Measurements from ENCODE around the gene DLG2. TPM values are rescaled to one million over a fixed set of nuclear protein-coding genes. Genes with fewer than 3 reads are reported as not detected.
"Not testable (repeated sequence)": the region's sequence is repeated elsewhere in the genome, so short reads cannot be mapped to it uniquely, and the experiment has no call there.

Gene DLG2
- total RNA-seq, 1 experiment from 2014 or later = 17.5 TPM

GRCh38 chr11:85355921-85356320 lies 271.2 kb downstream of the DLG2 start (continued):
- TF ChIP-seq E2F5 (CRISPR knock-in tag; IDR thresholded peaks at IDR 0.05) (no peak), CREB1 (CRISPR knock-in tag; IDR thresholded peaks at IDR 0.05) (no peak)

GRCh38 chr11:85349539-85349938 lies 277.6 kb downstream of the DLG2 start:
- peaks cover 18% of the 10 kb centered on the region for H3K36me3 Mint-ChIP-seq
- H3K9me3 Mint-ChIP-seq = peaks cover 16% of the 10 kb centered on the region
- peaks cover 52% of the 10 kb centered on the region for H3K4me1 Mint-ChIP-seq
- H3K4me3 Mint-ChIP-seq; DNase-seq (ENCODE audit: low spot score); POLR2A ChIA-PET; ATAC-seq; H3K27ac Mint-ChIP-seq; CTCF ChIA-PET; H3K27me3 Mint-ChIP-seq (ENCODE audit: low read depth): not testable (repeated sequence)
- TF ChIP-seq GTF2I (CRISPR knock-in tag; conservative IDR thresholded peaks at IDR 0.05) = peak; percentile 81

- DNase-seq (ENCODE audit: low spot score) = no peak
- ATAC-seq = peak; percentile 90
- Mint-ChIP-seq H3K9me3 (peaks cover 16% of the 10 kb centered on the region), H3K36me3 (peaks cover 18% of the 10 kb centered on the region), H3K4me3 (peak overlapping the region; percentile 5; the same call in 1 of the 2 replicates), H3K4me1 (peaks cover 54% of the 10 kb centered on the region), H3K27me3 (ENCODE audit: low read depth) (no peaks in the 10 kb centered on the region; the same call in 1 of the 2 replicates), H3K27ac (peak overlapping the region; percentile 89)
- ChIA-PET POLR2A (no interaction called here), CTCF (no interaction called here)
- TF ChIP-seq FOXK1 (CRISPR knock-in tag; IDR thresholded peaks at IDR 0.05) (0 out of 2 replicates have a peak, but pooled peaks have one; percentile 23), TEAD1 (CRISPR knock-in tag; IDR thresholded peaks at IDR 0.05) (0 out of 2 replicates have a peak, but pooled peaks have one; percentile 30), ZNF425 (CRISPR knock-in tag; conservative IDR thresholded peaks at IDR 0.05) (no peak), FOXP4 (CRISPR knock-in tag; IDR thresholded peaks at IDR 0.05) (peak; percentile 71; the same call in 1 of the 2 replicates)
Measured at GRCh38 chr11:85348945-85349344, 278.2 kb downstream of the DLG2 start.

- H3K27ac Mint-ChIP-seq = peak overlapping the region; percentile 88; the same call in 1 of the 2 replicates
- peak; percentile 12 for ATAC-seq
- CTCF ChIA-PET = no interaction called here
- TF ChIP-seq CDX4 (CRISPR knock-in tag; IDR thresholded peaks at IDR 0.05; ENCODE audit: borderline replicate concordance) (no peak), ZNF281 (CRISPR knock-in tag; IDR thresholded peaks at IDR 0.05) (no peak), IRF2 (CRISPR knock-in tag; IDR thresholded peaks at IDR 0.05; ENCODE audit: borderline replicate concordance, low read depth) (no peak), ZBTB21 (CRISPR knock-in tag; IDR thresholded peaks at IDR 0.05; ENCODE audit: borderline replicate concordance) (no peak), SOX15 (CRISPR knock-in tag; IDR thresholded peaks at IDR 0.05) (no peak), E2F5 (CRISPR knock-in tag; IDR thresholded peaks at IDR 0.05) (no peak), FOXJ3 (CRISPR knock-in tag; IDR thresholded peaks at IDR 0.05; ENCODE audit: borderline replicate concordance) (no peak), TEAD4 (CRISPR knock-in tag; IDR thresholded peaks at IDR 0.05) (no peak), EMX1 (CRISPR knock-in tag; IDR thresholded peaks at IDR 0.05) (no peak), RELA (CRISPR knock-in tag; IDR thresholded peaks at IDR 0.05; ENCODE audit: borderline replicate concordance) (no peak), GRHL2 (CRISPR knock-in tag; IDR thresholded peaks at IDR 0.05; ENCODE audit: insufficient replicate concordance, severe bottlenecking) (no peak), PRRX2 (CRISPR knock-in tag; IDR thresholded peaks at IDR 0.05) (no peak), ZNF425 (CRISPR knock-in tag; conservative IDR thresholded peaks at IDR 0.05) (no peak)
Measured at GRCh38 chr11:85347291-85347690, 279.9 kb downstream of the DLG2 start.

More at GRCh38 chr11:85347291-85347690, 279.9 kb downstream of the DLG2 start:
- Mint-ChIP-seq H3K4me1 (peaks cover 58% of the 10 kb centered on the region), H3K27me3 (ENCODE audit: low read depth) (no peaks in the 10 kb centered on the region; the same call in 1 of the 2 replicates), H3K36me3 (peaks cover 18% of the 10 kb centered on the region), H3K4me3 (no peak overlapping the region), H3K9me3 (peaks cover 16% of the 10 kb centered on the region)
- POLR2A ChIA-PET = no interaction called here
- DNase-seq (ENCODE audit: low spot score) = no peak

Measured in WTC11 (cell line).